ENCODE data around the gene PIK3C2G. TPM values are rescaled to one million over a fixed set of nuclear protein-coding genes. Genes with fewer than 3 reads are reported as not detected.

Gene PIK3C2G
- total RNA-seq, 1 donor from 2014 or later, result 0.59 TPM

- no peaks in the 10 kb centered on the region for H3K9me3 ChIP-seq
- no peak overlapping the region for H3K4me3 ChIP-seq
- ATAC-seq (no peak), DNase-seq (no peak)
- no peaks in the 10 kb centered on the region for H3K36me3 ChIP-seq
- intact Hi-C loops (cut with DNase I), result no loop called here
- H3K27ac ChIP-seq, result no peak overlapping the region
- no peak for TF ChIP-seq CTCF (IDR thresholded peaks at IDR 0.05)
- no peaks in the 10 kb centered on the region for H3K4me1 ChIP-seq
- no peaks in the 10 kb centered on the region for H3K27me3 ChIP-seq (ENCODE audit: low read depth)
These were observed 59.7 kb downstream of the PIK3C2G start for GRCh38 chr12:18320976-18321375.

GRCh38 chr12:18323159-18323558 is 61.8 kb downstream of the PIK3C2G start:
- no peak for DNase-seq

GRCh38 chr12:18327036-18327435 is 65.7 kb downstream of the PIK3C2G start:
- no peak for ATAC-seq
- no peak for TF ChIP-seq CTCF (IDR thresholded peaks at IDR 0.05)
- DNase-seq, result no peak
- intact Hi-C loops (cut with DNase I), result no loop called here
- Histone ChIP-seq H3K9me3 (no peaks in the 10 kb centered on the region), H3K4me3 (no peak overlapping the region), H3K4me1 (no peaks in the 10 kb centered on the region), H3K27ac (no peak overlapping the region), H3K27me3 (ENCODE audit: low read depth) (no peaks in the 10 kb centered on the region), H3K36me3 (no peaks in the 10 kb centered on the region)

More at GRCh38 chr12:18323159-18323558, 61.8 kb downstream of the PIK3C2G start:
- H3K4me3 ChIP-seq, result no peak overlapping the region
- intact Hi-C loops (cut with DNase I), result no loop called here
- H3K27ac ChIP-seq, result no peak overlapping the region
- H3K9me3 ChIP-seq, result no peaks in the 10 kb centered on the region
- H3K4me1 ChIP-seq, result no peaks in the 10 kb centered on the region
- no peak for TF ChIP-seq CTCF (IDR thresholded peaks at IDR 0.05)
- no peaks in the 10 kb centered on the region for H3K36me3 ChIP-seq
- no peaks in the 10 kb centered on the region for H3K27me3 ChIP-seq (ENCODE audit: low read depth)
- no peak for ATAC-seq

- H3K9me3 ChIP-seq, result no peaks in the 10 kb centered on the region
- no peak overlapping the region for H3K4me3 ChIP-seq
- H3K27me3 ChIP-seq (ENCODE audit: low read depth), result no peaks in the 10 kb centered on the region
- no peaks in the 10 kb centered on the region for H3K36me3 ChIP-seq
- peak; percentile 54 to 58 for ATAC-seq
- intact Hi-C loops (cut with DNase I), result no loop called here
- no peak for TF ChIP-seq CTCF (IDR thresholded peaks at IDR 0.05)
- H3K4me1 ChIP-seq, result no peaks in the 10 kb centered on the region
- no peak for DNase-seq
- H3K27ac ChIP-seq, result no peak overlapping the region
These were observed 70.9 kb downstream of the PIK3C2G start for GRCh38 chr12:18332173-18332572.

- TF ChIP-seq CTCF (IDR thresholded peaks at IDR 0.05), result no peak
These were observed 78.3 kb downstream of the PIK3C2G start for GRCh38 chr12:18339633-18340032.

GRCh38 chr12:18340186-18340585 is 78.9 kb downstream of the PIK3C2G start:
- TF ChIP-seq CTCF (IDR thresholded peaks at IDR 0.05), result no peak
- no peak for DNase-seq
- Histone ChIP-seq H3K36me3 (no peaks in the 10 kb centered on the region), H3K27me3 (ENCODE audit: low read depth) (no peaks in the 10 kb centered on the region), H3K4me1 (no peaks in the 10 kb centered on the region), H3K4me3 (no peak overlapping the region), H3K27ac (no peak overlapping the region), H3K9me3 (no peaks in the 10 kb centered on the region)
- intact Hi-C loops (cut with DNase I), result no loop called here
- no peak for ATAC-seq

More at GRCh38 chr12:18339633-18340032, 78.3 kb downstream of the PIK3C2G start:
- H3K27ac ChIP-seq, result no peak overlapping the region
- H3K36me3 ChIP-seq, result no peaks in the 10 kb centered on the region
- ATAC-seq (no peak), DNase-seq (no peak)
- no peaks in the 10 kb centered on the region for H3K4me1 ChIP-seq
- no peak overlapping the region for H3K4me3 ChIP-seq
- no peaks in the 10 kb centered on the region for H3K27me3 ChIP-seq (ENCODE audit: low read depth)
- no peaks in the 10 kb centered on the region for H3K9me3 ChIP-seq
- intact Hi-C loops (cut with DNase I), result no loop called here
